ENCODE measurements around the gene NUP210L. TPM values are rescaled to one million over a fixed set of nuclear protein-coding genes. Genes with fewer than 3 reads are reported as not detected.

The NUP210L gene
- total and polyA plus RNA-seq, 2 donors from 2014 or later: 0.06 TPM; not detected in 1

- no peak for FAIRE-seq
- intact Hi-C loops (cut with DNase I): no loop called here
These were observed 208.1 kb downstream of the NUP210L start, which contains the start of gene DENND4B for GRCh38 chr1:153946622-153947241. DENND4B (minus strand) TSS chr1:153946718; CDS start chr1:153944374, 2,344 bp downstream.

DNA sequence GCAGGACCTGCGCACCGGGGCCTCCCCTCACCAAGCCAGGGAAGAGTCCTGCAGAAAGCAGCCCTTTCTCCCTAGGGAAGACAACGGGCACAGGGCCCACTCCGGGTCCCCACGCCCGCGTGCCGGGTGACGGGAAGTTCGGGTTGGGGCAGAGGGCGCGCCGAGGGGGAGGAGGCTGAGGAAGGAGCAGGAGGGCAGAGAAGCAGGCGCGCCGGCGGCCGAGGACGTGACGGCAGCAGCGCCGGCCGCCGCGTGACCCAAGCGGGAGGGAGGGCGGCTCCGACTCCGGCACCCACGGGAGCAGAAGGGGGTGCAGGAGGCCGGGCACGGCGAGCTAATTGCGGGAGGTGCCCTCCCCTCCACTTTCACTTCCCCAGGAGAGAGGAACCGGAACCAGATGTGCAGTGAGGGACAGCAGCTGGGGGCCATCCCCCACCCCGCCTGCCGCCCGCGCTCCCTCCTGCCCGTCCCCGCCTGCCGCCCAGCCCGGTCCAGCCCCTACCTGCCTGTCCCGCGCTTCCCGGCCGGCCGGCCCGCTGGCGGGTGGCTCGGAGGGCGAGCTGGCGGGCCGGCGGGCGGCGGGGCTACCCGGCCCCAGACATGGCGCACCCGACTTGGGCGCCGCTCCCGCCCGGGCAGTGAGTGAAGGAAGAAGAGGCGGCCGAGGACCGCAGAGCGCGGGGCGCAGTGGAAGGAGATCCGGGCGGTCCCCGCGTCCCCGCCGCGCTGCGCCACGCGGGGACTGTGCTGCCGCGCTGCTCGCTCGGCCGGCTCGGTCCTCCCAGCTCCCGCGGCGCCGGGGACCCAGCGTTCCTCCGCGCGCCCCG lies 208.9 kb downstream of the NUP210L start:
- Histone ChIP-seq H3K9me3 (ENCODE audit: control insufficient read depth in 2 of 3, insufficient read depth in 1 of 3, low read length in 3 of 3) (no peaks in the 10 kb centered on the region), H3K4me3 (ENCODE audit: low read length in 3 of 3) (peak overlapping the region; percentile 58 to 83 (median 65)), H3K27me3 (ENCODE audit: control insufficient read depth, insufficient read depth, low read length) (no peaks in the 10 kb centered on the region), H3K27ac (ENCODE audit: low read depth in 2 of 2, low read length in 2 of 2) (peak overlapping the region; percentile 86 to 90), H3K36me3 (ENCODE audit: control insufficient read depth in 2 of 3, insufficient read depth in 3 of 3, low read length in 3 of 3) (peaks cover 2 to 28% (median 5%) of the 10 kb centered on the region in 3 donors), H3K9ac (ENCODE audit: low read length in 3 of 3) (peak overlapping the region; percentile 25 to 80 (median 75)), H3K4me1 (ENCODE audit: control insufficient read depth in 2 of 3, insufficient read depth in 2 of 3, low read depth in 1 of 3, low read length in 3 of 3) (peaks cover 0 to 16% (median 3%) of the 10 kb centered on the region in 3 donors)
- DNase-seq: peak; percentile 61 to 96 (median 75)
- intact Hi-C loops (cut with DNase I): no loop called here
- TF ChIP-seq, protein P1, sequence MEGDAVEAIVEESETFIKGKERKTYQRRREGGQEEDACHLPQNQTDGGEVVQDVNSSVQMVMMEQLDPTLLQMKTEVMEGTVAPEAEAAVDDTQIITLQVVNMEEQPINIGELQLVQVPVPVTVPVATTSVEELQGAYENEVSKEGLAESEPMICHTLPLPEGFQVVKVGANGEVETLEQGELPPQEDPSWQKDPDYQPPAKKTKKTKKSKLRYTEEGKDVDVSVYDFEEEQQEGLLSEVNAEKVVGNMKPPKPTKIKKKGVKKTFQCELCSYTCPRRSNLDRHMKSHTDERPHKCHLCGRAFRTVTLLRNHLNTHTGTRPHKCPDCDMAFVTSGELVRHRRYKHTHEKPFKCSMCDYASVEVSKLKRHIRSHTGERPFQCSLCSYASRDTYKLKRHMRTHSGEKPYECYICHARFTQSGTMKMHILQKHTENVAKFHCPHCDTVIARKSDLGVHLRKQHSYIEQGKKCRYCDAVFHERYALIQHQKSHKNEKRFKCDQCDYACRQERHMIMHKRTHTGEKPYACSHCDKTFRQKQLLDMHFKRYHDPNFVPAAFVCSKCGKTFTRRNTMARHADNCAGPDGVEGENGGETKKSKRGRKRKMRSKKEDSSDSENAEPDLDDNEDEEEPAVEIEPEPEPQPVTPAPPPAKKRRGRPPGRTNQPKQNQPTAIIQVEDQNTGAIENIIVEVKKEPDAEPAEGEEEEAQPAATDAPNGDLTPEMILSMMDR (IDR thresholded peaks at IDR 0.05; ENCODE audit: borderline replicate concordance, extremely low read depth, insufficient read depth): no peak
- FAIRE-seq: no peak

More at GRCh38 chr1:153946622-153947241, 208.1 kb downstream of the NUP210L start, which contains the start of gene DENND4B:
- peak; percentile 84 to 95 (median 89) for DNase-seq
- Histone ChIP-seq H3K9ac (ENCODE audit: low read length in 3 of 3) (peak within 1 kb of the TSS; percentile 25 to 80 (median 75)), H3K36me3 (ENCODE audit: control insufficient read depth in 2 of 3, insufficient read depth in 3 of 3, low read length in 3 of 3) (peaks cover 2 to 35% (median 11%) of the 10 kb centered on the region in 3 donors), H3K9me3 (ENCODE audit: control insufficient read depth in 2 of 3, insufficient read depth in 1 of 3, low read length in 3 of 3) (no peaks in the 10 kb centered on the region), H3K4me1 (ENCODE audit: control insufficient read depth in 2 of 3, insufficient read depth in 2 of 3, low read depth in 1 of 3, low read length in 3 of 3) (peaks cover 0 to 16% (median 3%) of the 10 kb centered on the region in 3 donors), H3K27me3 (ENCODE audit: control insufficient read depth, insufficient read depth, low read length) (no peaks in the 10 kb centered on the region), H3K4me3 (ENCODE audit: low read length in 3 of 3) (peak within 1 kb of the TSS; percentile 58 to 83 (median 65)), H3K27ac (ENCODE audit: low read depth in 2 of 2, low read length in 2 of 2) (peak within 1 kb of the TSS; percentile 86 to 90)
- TF ChIP-seq, protein P1 (IDR thresholded peaks at IDR 0.05; ENCODE audit: borderline replicate concordance, extremely low read depth, insufficient read depth): peak; percentile 91

- Histone ChIP-seq H3K4me1 (ENCODE audit: control insufficient read depth in 2 of 3, insufficient read depth in 2 of 3, low read depth in 1 of 3, low read length in 3 of 3) (peaks cover 0 to 16% (median 3%) of the 10 kb centered on the region in 3 donors), H3K27ac (ENCODE audit: low read depth in 2 of 2, low read length in 2 of 2) (peak overlapping the region; percentile 86 to 90), H3K36me3 (ENCODE audit: control insufficient read depth in 2 of 3, insufficient read depth in 3 of 3, low read length in 3 of 3) (peaks cover 2 to 21% (median 3%) of the 10 kb centered on the region in 3 donors), H3K27me3 (ENCODE audit: control insufficient read depth, insufficient read depth, low read length) (no peaks in the 10 kb centered on the region), H3K9ac (ENCODE audit: low read length in 3 of 3) (peak overlapping the region; percentile 20 to 80 (median 75)), H3K9me3 (ENCODE audit: control insufficient read depth in 2 of 3, insufficient read depth in 1 of 3, low read length in 3 of 3) (no peaks in the 10 kb centered on the region), H3K4me3 (ENCODE audit: low read length in 3 of 3) (peak overlapping the region; percentile 58 to 83 (median 65))
- intact Hi-C loops (cut with DNase I): no loop called here
- FAIRE-seq (no peak), DNase-seq (peak in 4 of 5 donors; percentile 32 to 82 (median 50))
- TF ChIP-seq, protein P1 (IDR thresholded peaks at IDR 0.05; ENCODE audit: borderline replicate concordance, extremely low read depth, insufficient read depth): no peak
These were observed 209.6 kb downstream of the NUP210L start for GRCh38 chr1:153945131-153945794.
